Thymus (tissue), 11 donors: ENCODE results near the gene ZNF322. TPM values are rescaled to one million over a fixed set of nuclear protein-coding genes. Genes with fewer than 3 reads are reported as not detected.

Experiments used
- DNase-seq, 9 donors: peaks; one replicate each; pipeline ENCODE4 v3.0.0-alpha.2; 2013; ENCODE audit warnings: low spot score in 9 of 9, low read depth in 6 of 9, missing footprints in 1 of 9
- H3K27ac ChIP-seq, 2 donors: one replicate each; pipeline ENCODE4 v1.5.1; 2013; ENCODE audit warnings: control low read depth in 1 of 2, low read depth in 1 of 2, low read length in 1 of 2, mild to moderate bottlenecking in 1 of 2, moderate library complexity in 1 of 2
- H3K27me3 ChIP-seq, 2 donors: one replicate each; pipeline ENCODE4 v1.5.1; 2013; ENCODE audit warnings: low read length in 1 of 2; ENCODE audit not compliant: control insufficient read depth in 2 of 2, insufficient read depth in 1 of 2
- H3K36me3 ChIP-seq, 2 donors: one replicate each; pipeline ENCODE4 v1.5.1; 2013; ENCODE audit warnings: low read length in 1 of 2, mild to moderate bottlenecking in 1 of 2, moderate library complexity in 1 of 2; ENCODE audit not compliant: control insufficient read depth in 2 of 2, insufficient read depth in 2 of 2
- H3K4me1 ChIP-seq, 2 donors: one replicate each; pipeline ENCODE4 v1.5.1; 2013; ENCODE audit warnings: low read length in 2 of 2; ENCODE audit not compliant: control insufficient read depth in 2 of 2, insufficient read depth in 2 of 2
- H3K4me3 ChIP-seq, 2 donors: one replicate each; pipeline ENCODE4 v1.5.1; 2013; ENCODE audit warnings: low read length in 2 of 2, control low read depth in 1 of 2, mild to moderate bottlenecking in 1 of 2
- H3K9me3 ChIP-seq, 2 donors: one replicate each; pipeline ENCODE4 v1.5.1; 2013; ENCODE audit warnings: low read length in 1 of 2, mild to moderate bottlenecking in 1 of 2; ENCODE audit not compliant: control insufficient read depth in 2 of 2, insufficient read depth in 1 of 2
- WGBS: extraction: QIAGEN DNeasy Blood & Tissue Kit; methylation state at CpG from one replicate; pipeline ENCODE4 v1.1.7; 2013; 5-methylcytosine and 5-hydroxymethylcytosine counted together
- polyA plus RNA-seq: library from polyadenylated mRNA; stranded (reverse); fragments of 200-250 nt; gene quantifications from one replicate; pipeline ENCODE4 v1.2.3, GENCODE V29; 2013
- total RNA-seq: library from RNA; stranded (reverse); fragments of 120-200 nt; gene quantifications from one replicate; pipeline ENCODE4 v1.2.4, GENCODE V29; 2013
- donor health status: healthy.

ZNF322 gene
- total and polyA plus RNA-seq, 2 donors, result 10.4 to 16.0 TPM

DNA sequence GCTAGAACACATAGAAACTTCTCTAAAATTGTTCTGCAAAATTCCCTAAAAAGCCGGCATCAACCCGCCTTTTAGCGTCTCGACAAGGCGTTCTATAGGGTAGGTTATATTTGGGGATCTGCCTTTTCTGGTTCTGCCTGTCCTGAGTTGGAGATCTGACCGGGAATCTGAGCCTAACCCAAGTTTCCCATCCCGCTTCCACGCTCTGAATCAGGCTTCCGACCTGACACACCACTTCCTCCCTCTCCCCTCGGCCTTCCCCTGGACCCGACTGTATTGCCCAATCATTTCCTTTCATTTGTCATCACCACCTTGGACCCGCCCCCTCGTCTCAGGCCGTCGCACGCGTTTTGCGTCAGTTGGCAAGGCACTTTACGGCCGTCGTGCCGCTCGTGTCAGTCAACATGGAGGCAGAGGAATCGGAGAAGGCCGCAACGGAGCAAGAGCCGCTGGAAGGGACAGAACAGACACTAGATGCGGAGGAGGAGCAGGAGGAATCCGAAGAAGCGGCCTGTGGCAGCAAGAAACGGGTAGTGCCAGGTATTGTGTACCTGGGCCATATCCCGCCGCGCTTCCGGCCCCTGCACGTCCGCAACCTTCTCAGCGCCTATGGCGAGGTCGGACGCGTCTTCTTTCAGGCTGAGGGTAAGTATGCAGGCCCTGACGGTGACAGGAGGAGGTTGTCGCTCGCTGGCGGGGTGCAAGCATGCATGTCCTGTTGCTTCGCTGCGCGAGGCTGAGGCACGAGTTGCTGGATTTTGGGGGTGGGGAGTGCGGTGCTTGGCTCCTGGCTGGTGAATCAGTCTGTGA lies 62.8 kb downstream of the ZNF322 start, which contains the start of gene ABT1:
Gene ABT1 (plus strand): TSS at position 375 of the 810 bp plus-strand sequence. CDS start 30 bp downstream, at position 405.
- WGBS, result under 1% methylated on average over 51 of the region's 51 CpGs
- peak; percentile 93 to 99 (median 96) for DNase-seq
- Histone ChIP-seq H3K27ac (peak within 1 kb of the TSS; percentile 88 to 92), H3K4me1 (peaks cover 4 to 17% of the 10 kb centered on the region in 2 donors), H3K36me3 (peaks cover 10 to 22% of the 10 kb centered on the region in 2 donors), H3K27me3 (peaks cover 25 to 42% of the 10 kb centered on the region in 2 donors), H3K4me3 (peak within 1 kb of the TSS; percentile 70 to 92), H3K9me3 (no peaks in the 10 kb centered on the region)

GRCh38 chr6:26595669-26596269 lies 63.8 kb downstream of the ZNF322 start:
- Histone ChIP-seq H3K27ac (peak overlapping the region in 1 of 2 donors; percentile 55), H3K4me3 (peak overlapping the region; percentile 70 to 92), H3K36me3 (peaks cover 10 to 22% of the 10 kb centered on the region in 2 donors), H3K27me3 (peaks cover 25 to 51% of the 10 kb centered on the region in 2 donors), H3K4me1 (peaks cover 4 to 17% of the 10 kb centered on the region in 2 donors), H3K9me3 (no peaks in the 10 kb centered on the region)
- DNase-seq, result peak; percentile 72 to 93 (median 83)
- under 1% methylated on average over 39 of the region's 39 CpGs for WGBS

DNA sequence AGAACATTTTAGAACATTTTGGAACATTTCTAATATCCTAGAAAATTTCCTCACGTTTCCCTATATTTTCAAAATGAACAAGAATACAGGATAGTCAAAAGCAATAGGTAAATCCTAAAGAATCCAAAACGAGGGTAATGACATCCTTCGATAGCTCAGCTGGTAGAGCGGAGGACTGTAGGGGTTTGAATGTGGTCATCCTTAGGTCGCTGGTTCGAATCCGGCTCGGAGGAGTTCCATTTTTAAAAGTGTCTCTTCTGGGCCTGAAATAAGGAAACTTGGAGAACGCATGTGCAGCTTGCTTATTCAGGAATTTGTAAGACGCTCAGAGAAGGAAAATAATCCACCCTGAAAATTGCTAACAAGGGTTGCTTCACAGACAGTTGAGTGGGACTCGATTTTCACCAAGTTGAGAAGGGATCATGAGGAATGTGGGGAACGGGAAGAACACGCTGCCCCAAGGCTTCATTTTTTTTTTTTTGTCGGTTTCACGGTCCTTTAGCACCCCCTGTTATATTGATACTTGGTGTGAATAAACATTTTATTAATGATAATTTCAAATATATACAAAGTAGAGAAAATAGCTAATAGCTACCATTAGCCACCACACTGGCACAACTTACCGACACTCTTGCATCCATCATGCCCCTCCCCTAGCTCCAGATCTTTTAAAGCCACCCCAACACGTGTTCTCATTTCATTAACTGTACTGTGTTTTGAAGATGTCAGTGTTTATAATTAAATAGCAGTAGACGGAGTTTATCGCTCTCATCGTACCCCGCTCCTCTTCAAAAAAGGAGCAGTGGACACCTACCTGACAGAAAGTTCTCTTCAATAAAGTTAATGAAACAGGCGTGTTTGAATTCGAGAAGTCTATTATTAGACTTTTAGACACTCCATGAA lies 64.6 kb downstream of the ZNF322 start:
- H3K27ac ChIP-seq, result no peak overlapping the region
- peaks cover 25 to 53% of the 10 kb centered on the region in 2 donors for H3K27me3 ChIP-seq
- peak overlapping the region; percentile 70 to 92 for H3K4me3 ChIP-seq
- H3K9me3 ChIP-seq, result no peaks in the 10 kb centered on the region
- peaks cover 4 to 17% of the 10 kb centered on the region in 2 donors for H3K4me1 ChIP-seq
- peak in 1 of 9 donors; percentile 32 for DNase-seq
- WGBS, result 35% methylated on average over 23 of the region's 23 CpGs
- H3K36me3 ChIP-seq, result peaks cover 10 to 22% of the 10 kb centered on the region in 2 donors

- H3K9me3 ChIP-seq, result no peaks in the 10 kb centered on the region
- H3K4me3 ChIP-seq, result no peak overlapping the region
- 34% methylated on average over 6 of the region's 6 CpGs for WGBS
- DNase-seq, result no peak
- H3K36me3 ChIP-seq, result peaks cover 10 to 15% of the 10 kb centered on the region in 2 donors
- no peak overlapping the region for H3K27ac ChIP-seq
- H3K27me3 ChIP-seq, result peaks cover 25 to 55% of the 10 kb centered on the region in 2 donors
- peaks cover 4 to 17% of the 10 kb centered on the region in 2 donors for H3K4me1 ChIP-seq
These were observed 65.4 kb downstream of the ZNF322 start for GRCh38 chr6:26594131-26594498.

DNA sequence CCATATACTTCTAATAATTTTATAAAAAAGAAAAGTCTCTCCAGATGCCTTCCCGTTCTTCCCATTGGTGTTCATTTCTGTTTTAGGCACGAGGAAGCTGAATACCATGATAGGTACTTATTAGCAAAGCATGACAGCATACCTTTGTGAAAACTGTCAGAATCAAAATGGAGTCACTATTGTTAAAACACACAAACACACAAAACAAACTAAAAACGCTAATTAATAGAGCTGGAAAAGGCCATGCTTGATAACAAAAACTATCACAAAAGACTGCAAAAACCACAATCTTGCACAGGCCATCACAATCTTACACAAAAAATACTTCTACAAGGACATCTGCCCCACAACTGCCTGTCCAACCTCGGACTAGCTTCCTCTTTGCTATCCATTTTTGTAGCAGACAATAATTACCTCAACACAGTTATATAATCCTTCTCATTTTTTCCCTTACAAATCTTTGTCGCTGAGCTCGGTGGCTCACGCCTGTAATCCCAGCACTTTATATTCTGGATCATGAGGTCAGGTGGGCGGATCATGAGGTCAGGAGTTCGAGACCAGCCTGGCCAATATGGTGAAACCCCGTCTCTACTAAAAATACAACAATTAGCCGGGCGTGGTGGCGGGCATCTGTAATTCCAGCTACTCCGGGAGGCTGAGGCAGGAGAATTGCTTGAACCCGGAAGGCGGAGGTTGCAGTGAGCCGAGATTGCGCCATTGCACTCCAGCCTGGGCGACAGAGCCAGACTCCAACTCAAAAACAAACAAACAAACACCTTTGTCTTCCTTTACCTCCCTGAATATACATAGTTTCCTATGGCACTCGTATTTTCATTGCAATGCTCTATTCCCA lies 66.0 kb downstream of the ZNF322 start:
- Histone ChIP-seq H3K36me3 (peaks cover 6 to 9% of the 10 kb centered on the region in 2 donors), H3K4me3 (no peak overlapping the region), H3K9me3 (no peaks in the 10 kb centered on the region), H3K4me1 (peaks cover 4 to 17% of the 10 kb centered on the region in 2 donors), H3K27me3 (peaks cover 25 to 57% of the 10 kb centered on the region in 2 donors), H3K27ac (no peak overlapping the region)
- 41% methylated on average over 20 of the region's 20 CpGs for WGBS
- DNase-seq, result no peak

DNA sequence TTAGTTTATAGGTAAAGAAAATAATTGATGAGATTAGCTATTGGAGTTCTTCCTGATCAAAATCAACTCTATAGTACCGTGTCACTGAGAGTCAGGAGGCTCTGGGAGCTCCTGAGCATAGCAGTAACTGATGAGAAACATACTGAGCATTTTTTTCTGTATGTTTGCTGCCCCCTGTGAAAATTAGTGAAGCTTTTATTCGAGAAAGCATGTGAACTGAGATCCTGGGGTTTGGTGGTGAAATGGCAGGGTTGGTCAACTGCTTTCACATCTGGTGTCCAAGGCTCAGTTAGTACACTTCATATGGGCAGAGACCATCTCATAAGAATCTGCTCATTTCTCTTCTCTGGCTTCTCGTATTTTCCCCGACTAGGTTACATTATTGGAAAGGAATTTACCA lies 66.9 kb downstream of the ZNF322 start:
- H3K27me3 ChIP-seq, result peaks cover 25 to 57% of the 10 kb centered on the region in 2 donors
- no peaks in the 10 kb centered on the region for H3K9me3 ChIP-seq
- no peak overlapping the region for H3K27ac ChIP-seq
- DNase-seq, result no peak
- WGBS, result 60% methylated on average over 4 of the region's 4 CpGs
- H3K4me1 ChIP-seq, result peaks cover 2 to 9% of the 10 kb centered on the region in 2 donors
- no peak overlapping the region for H3K4me3 ChIP-seq
- peaks cover 0 to under 1% of the 10 kb centered on the region in 2 donors for H3K36me3 ChIP-seq

- 93% methylated on average over 21 of the region's 21 CpGs for WGBS
These were observed 70.6 kb downstream of the ZNF322 start for GRCh38 chr6:26588965-26589364.

More at GRCh38 chr6:26588965-26589364, 70.6 kb downstream of the ZNF322 start:
- Histone ChIP-seq H3K27ac (no peak overlapping the region), H3K4me3 (no peak overlapping the region), H3K9me3 (no peaks in the 10 kb centered on the region), H3K27me3 (peaks cover 13 to 44% of the 10 kb centered on the region in 2 donors), H3K4me1 (no peaks in the 10 kb centered on the region), H3K36me3 (no peaks in the 10 kb centered on the region)
- no peak for DNase-seq
